GM20431 (cell line): ENCODE results near the gene OR14C36.
"Not testable (repeated sequence)": the region's sequence is repeated elsewhere in the genome, so short reads cannot be mapped to it uniquely, and the experiment has no call there.

Source experiments
- in situ Hi-C: fragments of 300-500 bp; cut with MseI, MboI; formaldehyde crosslinking; loops from one replicate; pipeline ENCODE4 v1.15.0; 2020; ENCODE audit warnings: low sequenced_read_pairs; ENCODE audit not compliant: unreplicated experiment

Gene OR14C36

GRCh38 chr1:248348475-248348874 is at the start of gene OR14C36:
Gene OR14C36, plus strand, starts transcription at chr1:248348775. Its CDS starts 0 bp downstream, at chr1:248348775.
- in situ Hi-C loops: no loop called here

- in situ Hi-C loops: no loop called here
Measured at GRCh38 chr1:248303324-248303723, 45.3 kb upstream of the OR14C36 start, which contains the start of gene OR2T12. Gene OR2T12, minus strand, starts transcription at chr1:248303424. Its CDS starts 7,846 bp downstream, at chr1:248295578.

- in situ Hi-C loops: not testable (repeated sequence)
Measured at GRCh38 chr1:248305672-248306071, 42.9 kb upstream of the OR14C36 start.

GRCh38 chr1:248306103-248306502 is 42.5 kb upstream of the OR14C36 start:
- in situ Hi-C loops: no loop called here

- in situ Hi-C loops: not testable (repeated sequence)
Measured at GRCh38 chr1:248306740-248307139, 41.8 kb upstream of the OR14C36 start.

GRCh38 chr1:248316796-248317195 is 31.8 kb upstream of the OR14C36 start:
- in situ Hi-C loops: no loop called here

- in situ Hi-C loops: no loop called here
Measured at GRCh38 chr1:248324468-248324867, 24.1 kb upstream of the OR14C36 start, which contains the start of gene OR2M7. Gene OR2M7, minus strand, starts transcription at chr1:248324568. Its CDS starts 0 bp downstream, at chr1:248324568.

GRCh38 chr1:248343451-248343850 is 5.1 kb upstream of the OR14C36 start:
- in situ Hi-C loops: no loop called here

- in situ Hi-C loops: no loop called here
Measured at GRCh38 chr1:248359415-248359814, 10.8 kb downstream of the OR14C36 start.

- in situ Hi-C loops: no loop called here
Measured at GRCh38 chr1:248361121-248361715, 12.6 kb downstream of the OR14C36 start, which contains the start of gene OR2T4. Gene OR2T4, plus strand, starts transcription at chr1:248361665. Its CDS starts 0 bp downstream, at chr1:248361665.

- in situ Hi-C loops: no loop called here
Measured at GRCh38 chr1:248366609-248367008, 18.0 kb downstream of the OR14C36 start.

GRCh38 chr1:248372394-248372793 is 23.8 kb downstream of the OR14C36 start:
- in situ Hi-C loops: no loop called here

- in situ Hi-C loops: no loop called here
Measured at GRCh38 chr1:248373761-248374160, 25.2 kb downstream of the OR14C36 start.

- in situ Hi-C loops: no loop called here
Measured at GRCh38 chr1:248375446-248375845, 26.9 kb downstream of the OR14C36 start, which contains the start of gene OR2T6. Gene OR2T6, plus strand, starts transcription at chr1:248375746. Its CDS starts 11,863 bp downstream, at chr1:248387609.

- in situ Hi-C loops: no loop called here
Measured at GRCh38 chr1:248376916-248377315, 28.3 kb downstream of the OR14C36 start.

- in situ Hi-C loops: no loop called here
Measured at GRCh38 chr1:248380854-248381253, 32.3 kb downstream of the OR14C36 start.

- in situ Hi-C loops: no loop called here
Measured at GRCh38 chr1:248388426-248388825, 39.9 kb downstream of the OR14C36 start.

GRCh38 chr1:248393050-248393449 is 44.5 kb downstream of the OR14C36 start:
- in situ Hi-C loops: no loop called here
